Measurements from ENCODE around the gene DIRAS1.
"Not testable (repeated sequence)": the region's sequence is repeated elsewhere in the genome, so short reads cannot be mapped to it uniquely, and the experiment has no call there.

The DIRAS1 gene

GRCh38 chr19:2703691-2704216, 17.4 kb downstream of the DIRAS1 start:
- DNase-seq: no peak

- DNase-seq: no peak
Observed at GRCh38 chr19:2703077-2703437, 18.1 kb downstream of the DIRAS1 start.

- peak; percentile 97 for DNase-seq
Observed at GRCh38 chr19:2702170-2703076, 18.7 kb downstream of the DIRAS1 start, which contains the start of gene GNG7. Gene GNG7 (minus strand): TSS chr19:2702694. CDS start chr19:2520688, 182,006 bp downstream.

- no peak for DNase-seq
Observed at GRCh38 chr19:2701361-2702169, 19.6 kb downstream of the DIRAS1 start.

GRCh38 chr19:2700660-2701360, 20.4 kb downstream of the DIRAS1 start:
- no peak for DNase-seq

- DNase-seq: no peak
Observed at GRCh38 chr19:2699413-2700140, 21.6 kb downstream of the DIRAS1 start.

GRCh38 chr19:2694196-2694595, 27.0 kb downstream of the DIRAS1 start:
- no peak for DNase-seq

GRCh38 chr19:2693492-2694160, 27.5 kb downstream of the DIRAS1 start:
- DNase-seq: no peak

- DNase-seq: no peak
Observed at GRCh38 chr19:2691951-2692350, 29.2 kb downstream of the DIRAS1 start.

- no peak for DNase-seq
Observed at GRCh38 chr19:2690856-2691255, 30.3 kb downstream of the DIRAS1 start.

GRCh38 chr19:2686360-2686759, 34.8 kb downstream of the DIRAS1 start:
- no peak for DNase-seq

GRCh38 chr19:2685204-2685704, 35.9 kb downstream of the DIRAS1 start:
- no peak for DNase-seq

GRCh38 chr19:2683430-2684003, 37.7 kb downstream of the DIRAS1 start:
- DNase-seq: no peak

GRCh38 chr19:2680808-2681207, 40.4 kb downstream of the DIRAS1 start:
- DNase-seq: no peak

- no peak for DNase-seq
Observed at GRCh38 chr19:2679439-2679838, 41.7 kb downstream of the DIRAS1 start.

GRCh38 chr19:2678948-2679347, 42.2 kb downstream of the DIRAS1 start:
- not testable (repeated sequence) for DNase-seq

GRCh38 chr19:2678044-2678671, 43.0 kb downstream of the DIRAS1 start:
- DNase-seq: no peak

GRCh38 chr19:2676823-2677222, 44.3 kb downstream of the DIRAS1 start:
- DNase-seq: no peak

- DNase-seq: no peak
Observed at GRCh38 chr19:2675892-2676291, 45.3 kb downstream of the DIRAS1 start.

- no peak for DNase-seq
Observed at GRCh38 chr19:2670217-2670616, 51.0 kb downstream of the DIRAS1 start.

Data from activated T-cell treated with anti-CD3 and anti-CD28 coated beads, Interleukin-2, amount 50 U/mL, for 48 hours (primary cell).